ENCODE data around the gene OPCML.

The OPCML gene

DNA sequence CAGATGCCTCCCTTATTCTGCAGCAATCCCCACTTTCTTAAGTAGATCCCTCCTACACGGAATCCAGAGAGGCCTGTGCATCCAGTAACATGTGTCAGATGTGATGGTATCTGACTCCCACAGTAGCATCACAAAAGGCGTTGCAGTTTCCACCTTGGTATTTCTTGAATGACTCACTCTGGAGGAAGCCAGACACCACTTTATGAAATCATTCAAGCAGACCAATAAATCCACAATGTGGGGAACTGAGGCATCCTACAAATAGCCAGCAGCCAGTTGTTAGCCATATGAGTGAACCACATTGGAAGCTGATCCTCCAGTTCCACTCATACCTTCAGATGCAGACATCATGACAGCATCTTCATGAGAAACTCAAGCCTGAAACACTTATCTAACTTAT lies 798.1 kb downstream of the OPCML start:
- TF ChIP-seq, protein P1, sequence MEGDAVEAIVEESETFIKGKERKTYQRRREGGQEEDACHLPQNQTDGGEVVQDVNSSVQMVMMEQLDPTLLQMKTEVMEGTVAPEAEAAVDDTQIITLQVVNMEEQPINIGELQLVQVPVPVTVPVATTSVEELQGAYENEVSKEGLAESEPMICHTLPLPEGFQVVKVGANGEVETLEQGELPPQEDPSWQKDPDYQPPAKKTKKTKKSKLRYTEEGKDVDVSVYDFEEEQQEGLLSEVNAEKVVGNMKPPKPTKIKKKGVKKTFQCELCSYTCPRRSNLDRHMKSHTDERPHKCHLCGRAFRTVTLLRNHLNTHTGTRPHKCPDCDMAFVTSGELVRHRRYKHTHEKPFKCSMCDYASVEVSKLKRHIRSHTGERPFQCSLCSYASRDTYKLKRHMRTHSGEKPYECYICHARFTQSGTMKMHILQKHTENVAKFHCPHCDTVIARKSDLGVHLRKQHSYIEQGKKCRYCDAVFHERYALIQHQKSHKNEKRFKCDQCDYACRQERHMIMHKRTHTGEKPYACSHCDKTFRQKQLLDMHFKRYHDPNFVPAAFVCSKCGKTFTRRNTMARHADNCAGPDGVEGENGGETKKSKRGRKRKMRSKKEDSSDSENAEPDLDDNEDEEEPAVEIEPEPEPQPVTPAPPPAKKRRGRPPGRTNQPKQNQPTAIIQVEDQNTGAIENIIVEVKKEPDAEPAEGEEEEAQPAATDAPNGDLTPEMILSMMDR (IDR thresholded peaks at IDR 0.05): no peak

DNA sequence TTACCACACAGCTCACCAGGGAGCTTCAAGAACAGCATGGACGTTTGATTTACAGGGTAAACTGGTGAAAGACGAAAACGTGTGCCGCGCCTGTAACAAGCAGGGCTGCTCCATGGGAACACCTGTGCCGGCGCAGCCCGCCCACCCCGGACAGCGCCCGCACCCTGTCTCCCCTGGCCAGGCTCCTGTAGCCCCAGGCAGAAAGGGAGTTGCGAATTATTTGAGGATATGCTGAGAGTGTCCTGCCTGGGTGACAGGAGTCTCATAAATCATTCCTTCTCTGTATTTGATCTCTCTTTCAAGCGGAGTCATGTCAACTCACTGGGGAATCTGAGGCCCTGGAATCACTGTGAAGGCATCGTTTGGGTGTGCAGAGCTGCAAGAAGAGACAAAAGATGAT lies 804.3 kb downstream of the OPCML start:
- TF ChIP-seq, protein P1 (IDR thresholded peaks at IDR 0.05): no peak

DNA sequence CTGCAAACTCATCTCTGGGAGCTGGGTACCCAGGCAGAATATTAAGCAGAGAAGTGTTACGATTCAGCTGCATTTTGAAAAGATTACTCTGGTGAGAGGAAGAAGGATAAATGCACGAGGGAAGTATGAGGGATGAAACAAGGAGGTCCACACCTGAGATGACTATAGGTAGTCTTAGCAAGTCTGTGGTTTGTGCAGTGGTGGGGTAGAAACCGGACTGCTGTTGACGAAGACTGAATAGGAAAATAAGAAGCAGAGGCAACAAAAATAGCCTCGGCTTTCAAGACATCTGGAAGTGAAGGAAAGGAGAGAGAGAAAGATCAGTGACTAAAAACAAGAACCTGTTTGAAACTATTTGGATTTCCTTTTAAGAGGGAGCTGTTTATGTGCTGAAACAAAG lies 810.8 kb downstream of the OPCML start:
- TF ChIP-seq, protein P1 (IDR thresholded peaks at IDR 0.05): no peak

DNA sequence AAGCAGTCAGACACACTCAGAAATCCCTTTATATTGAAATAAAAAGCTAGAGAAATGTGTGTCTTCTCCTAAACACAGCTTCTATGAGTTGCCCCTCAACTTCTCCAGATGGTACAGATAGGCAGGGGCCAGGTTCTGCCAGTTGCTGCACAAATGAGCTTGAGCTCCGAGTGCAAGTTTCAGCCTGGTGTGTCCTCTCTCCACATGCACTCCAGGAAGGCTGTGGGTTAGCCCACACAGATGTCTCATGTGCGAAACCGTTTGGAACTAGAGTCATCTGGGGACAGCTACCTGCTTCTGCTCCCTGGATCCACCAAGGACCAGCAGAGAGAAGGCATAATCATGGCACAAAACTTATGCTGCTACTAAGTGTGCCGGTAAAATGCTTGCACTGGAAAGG lies 812.6 kb downstream of the OPCML start:
- TF ChIP-seq, protein P1 (IDR thresholded peaks at IDR 0.05): no peak

DNA sequence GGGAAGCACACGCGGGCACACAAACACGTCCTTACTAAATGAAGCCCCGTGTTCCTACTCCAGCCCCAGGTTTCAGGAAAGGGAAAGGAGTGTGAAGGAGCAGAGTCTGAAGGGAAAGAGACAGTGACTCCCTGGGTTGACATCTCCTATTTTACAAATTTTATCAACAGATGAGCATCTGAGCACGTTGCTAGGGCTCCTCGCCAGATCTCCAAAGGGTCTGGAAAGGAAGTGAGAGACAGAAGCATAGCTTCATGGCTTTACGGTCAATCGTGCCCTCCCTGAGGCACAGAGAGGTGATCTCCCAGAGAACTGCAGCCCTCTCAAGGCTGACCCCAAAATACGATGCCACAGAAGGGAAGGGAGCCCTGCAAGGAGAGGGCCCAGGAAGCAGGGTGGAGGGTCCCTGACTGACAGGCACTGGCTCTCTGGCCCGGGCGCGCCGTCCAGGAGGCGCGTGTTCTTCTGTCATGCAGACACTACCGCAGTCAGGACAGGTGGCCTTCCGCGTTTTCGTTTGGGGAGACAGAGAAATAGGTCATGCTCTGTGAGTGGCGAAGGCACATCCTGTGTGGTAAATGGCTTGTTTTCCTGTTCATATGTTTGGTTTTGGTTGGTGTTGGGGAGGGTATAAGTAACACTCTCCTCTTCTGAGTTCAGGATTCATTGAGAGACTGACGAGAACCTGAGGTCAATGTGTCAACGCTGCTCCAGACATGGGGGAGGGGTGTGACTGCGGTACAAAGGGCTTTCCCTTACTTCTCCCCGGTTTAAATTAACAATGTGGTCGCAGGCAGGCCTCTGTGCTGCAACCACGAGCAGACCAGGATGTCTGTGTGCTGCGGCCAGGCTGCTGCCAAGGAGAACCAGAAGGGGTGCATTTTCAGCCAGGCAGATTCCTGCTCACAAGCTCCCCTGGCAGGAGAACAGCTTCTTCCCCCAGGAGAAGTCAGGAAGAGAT lies 813.3 kb downstream of the OPCML start:
- TF ChIP-seq, protein P1 (IDR thresholded peaks at IDR 0.05): no peak

GRCh38 chr11:132717824-132718223 lies 814.5 kb downstream of the OPCML start:
- TF ChIP-seq, protein P1 (IDR thresholded peaks at IDR 0.05): no peak

DNA sequence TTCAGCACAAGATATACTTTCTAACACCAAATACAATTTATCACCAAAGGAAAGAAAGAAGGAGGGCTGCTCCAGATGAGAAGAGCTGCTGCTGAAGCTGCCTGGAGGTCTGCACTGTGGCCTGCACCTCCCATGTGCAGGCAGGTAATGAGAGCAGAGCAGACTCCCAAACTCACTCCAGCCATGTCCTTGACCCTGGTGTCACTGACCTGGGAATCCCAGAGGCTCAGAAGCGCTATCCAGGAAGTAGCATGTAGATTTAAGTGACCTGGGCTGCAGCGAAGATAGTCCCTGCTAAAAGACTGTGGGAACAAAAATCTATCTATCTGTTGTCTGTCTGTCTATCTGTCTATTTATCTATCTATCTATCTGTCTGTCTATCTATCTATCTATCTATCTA lies 816.3 kb downstream of the OPCML start:
- TF ChIP-seq, protein P1 (IDR thresholded peaks at IDR 0.05): no peak
